ENCODE measurements around the gene PDE8A. TPM values are rescaled to one million over a fixed set of nuclear protein-coding genes. Genes with fewer than 3 reads are reported as not detected.

The PDE8A gene
- total RNA-seq, 4 donors from 2014 or later = 69.0 to 109 (median 89.5) TPM

DNA sequence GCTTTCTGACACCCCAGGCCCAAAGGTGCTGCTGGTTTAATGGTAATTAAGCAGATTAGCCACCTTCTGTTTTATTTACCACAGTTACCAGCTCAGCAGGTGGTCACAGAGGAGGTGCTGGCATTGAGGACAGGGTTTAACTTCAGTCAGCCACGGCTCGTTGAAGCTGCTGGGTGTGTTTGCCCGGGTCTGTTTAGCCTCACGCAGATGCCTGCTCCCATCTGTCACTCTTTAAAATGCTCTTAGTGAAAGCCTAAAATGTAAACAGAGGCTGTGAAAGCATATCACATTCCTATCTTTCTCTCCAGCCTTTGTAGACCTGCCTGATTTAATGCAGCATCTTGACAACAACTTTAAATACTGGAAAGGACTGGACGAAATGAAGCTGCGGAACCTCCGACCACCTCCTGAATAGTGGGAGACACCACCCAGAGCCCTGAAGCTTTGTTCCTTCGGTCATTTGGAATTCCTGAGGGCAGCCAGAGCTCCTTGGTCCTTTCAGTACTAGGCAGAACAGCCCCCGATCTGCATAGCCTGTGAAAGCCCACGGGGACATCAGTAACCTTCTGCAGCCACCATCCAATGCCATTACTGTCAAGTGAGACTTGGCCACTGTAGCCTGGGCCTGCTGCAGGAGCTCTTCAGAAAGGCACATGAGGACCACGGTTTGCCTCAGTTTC, 156.0 kb downstream of the PDE8A start:
- Histone ChIP-seq H3K27me3 (no peaks in the 10 kb centered on the region), H3K9me3 (no peaks in the 10 kb centered on the region), H3K27ac (no peak overlapping the region), H3K4me3 (no peak overlapping the region), H3K4me1 (no peaks in the 10 kb centered on the region), H3K36me3 (peaks cover 0 to 61% (median 0%) of the 10 kb centered on the region in 3 donors)
- DNase-seq = no peak
- no peak for TF ChIP-seq POLR2A (IDR thresholded peaks at IDR 0.05)
- TF ChIP-seq, protein P1, sequence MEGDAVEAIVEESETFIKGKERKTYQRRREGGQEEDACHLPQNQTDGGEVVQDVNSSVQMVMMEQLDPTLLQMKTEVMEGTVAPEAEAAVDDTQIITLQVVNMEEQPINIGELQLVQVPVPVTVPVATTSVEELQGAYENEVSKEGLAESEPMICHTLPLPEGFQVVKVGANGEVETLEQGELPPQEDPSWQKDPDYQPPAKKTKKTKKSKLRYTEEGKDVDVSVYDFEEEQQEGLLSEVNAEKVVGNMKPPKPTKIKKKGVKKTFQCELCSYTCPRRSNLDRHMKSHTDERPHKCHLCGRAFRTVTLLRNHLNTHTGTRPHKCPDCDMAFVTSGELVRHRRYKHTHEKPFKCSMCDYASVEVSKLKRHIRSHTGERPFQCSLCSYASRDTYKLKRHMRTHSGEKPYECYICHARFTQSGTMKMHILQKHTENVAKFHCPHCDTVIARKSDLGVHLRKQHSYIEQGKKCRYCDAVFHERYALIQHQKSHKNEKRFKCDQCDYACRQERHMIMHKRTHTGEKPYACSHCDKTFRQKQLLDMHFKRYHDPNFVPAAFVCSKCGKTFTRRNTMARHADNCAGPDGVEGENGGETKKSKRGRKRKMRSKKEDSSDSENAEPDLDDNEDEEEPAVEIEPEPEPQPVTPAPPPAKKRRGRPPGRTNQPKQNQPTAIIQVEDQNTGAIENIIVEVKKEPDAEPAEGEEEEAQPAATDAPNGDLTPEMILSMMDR (IDR thresholded peaks at IDR 0.05) = no peak

DNA sequence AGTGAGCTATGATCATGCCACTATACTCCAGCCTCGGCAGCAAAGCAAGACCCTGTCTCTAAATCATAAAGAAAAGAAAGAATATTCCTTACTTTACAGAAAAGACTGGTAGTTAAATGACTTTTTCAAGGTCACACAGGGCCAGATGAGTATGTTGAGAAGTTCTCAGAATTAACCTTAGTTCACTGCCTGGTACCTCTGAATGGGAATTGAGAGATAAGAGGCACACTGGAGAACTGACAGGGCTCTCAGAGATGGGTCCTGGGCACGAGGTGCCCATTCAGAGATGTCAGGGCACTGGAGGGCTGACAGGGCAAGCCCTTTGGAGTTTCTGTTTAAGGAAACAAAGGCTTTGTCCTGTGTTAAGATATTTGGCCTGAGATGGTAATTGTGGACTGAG, 157.7 kb downstream of the PDE8A start:
- Histone ChIP-seq H3K27me3 (no peaks in the 10 kb centered on the region), H3K9me3 (no peaks in the 10 kb centered on the region), H3K4me3 (no peak overlapping the region), H3K36me3 (peaks cover 0 to 53% (median 0%) of the 10 kb centered on the region in 3 donors), H3K4me1 (no peaks in the 10 kb centered on the region), H3K27ac (no peak overlapping the region)
- DNase-seq = no peak
- no peak for TF ChIP-seq POLR2A (IDR thresholded peaks at IDR 0.05)
- TF ChIP-seq, protein P1 (IDR thresholded peaks at IDR 0.05) = no peak

DNA sequence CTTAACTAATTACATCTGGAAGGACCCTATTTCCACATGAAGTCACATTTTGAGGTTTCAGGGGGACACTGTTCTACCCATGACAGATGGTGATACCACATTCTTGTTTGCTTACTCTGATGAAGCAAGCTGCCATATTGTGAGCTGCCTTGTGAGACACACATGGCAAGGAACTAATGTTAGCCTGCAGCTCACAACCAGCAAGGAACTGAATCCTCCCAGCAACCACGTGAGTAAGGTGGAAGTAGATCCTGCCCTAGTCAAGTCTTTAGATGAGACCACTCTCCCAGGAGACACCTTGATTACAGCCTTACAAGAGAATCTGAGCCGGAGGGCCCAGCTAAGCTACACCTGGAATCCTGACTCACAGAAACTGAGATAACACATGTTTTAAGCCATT, 160.1 kb downstream of the PDE8A start:
- Histone ChIP-seq H3K4me1 (no peaks in the 10 kb centered on the region), H3K4me3 (no peak overlapping the region), H3K9me3 (no peaks in the 10 kb centered on the region), H3K27ac (no peak overlapping the region), H3K36me3 (peaks cover 0 to 33% (median 0%) of the 10 kb centered on the region in 3 donors), H3K27me3 (no peaks in the 10 kb centered on the region)
- no peak for DNase-seq
- no peak for TF ChIP-seq POLR2A (IDR thresholded peaks at IDR 0.05)
- TF ChIP-seq, protein P1 (IDR thresholded peaks at IDR 0.05) = no peak

GRCh38 chr15:85142312-85142711, 160.7 kb downstream of the PDE8A start:
- TF ChIP-seq, protein P1 (IDR thresholded peaks at IDR 0.05) = no peak
- TF ChIP-seq POLR2A (IDR thresholded peaks at IDR 0.05) = no peak
- no peak for DNase-seq
- Histone ChIP-seq H3K36me3 (peaks cover 0 to 27% (median 0%) of the 10 kb centered on the region in 3 donors), H3K4me1 (no peaks in the 10 kb centered on the region), H3K27me3 (no peaks in the 10 kb centered on the region), H3K4me3 (no peak overlapping the region), H3K27ac (no peak overlapping the region), H3K9me3 (no peaks in the 10 kb centered on the region)

GRCh38 chr15:85149465-85150129, 167.9 kb downstream of the PDE8A start:
- no peaks in the 10 kb centered on the region for H3K36me3 ChIP-seq
- no peak overlapping the region for H3K27ac ChIP-seq
- H3K27me3 ChIP-seq = no peaks in the 10 kb centered on the region
- TF ChIP-seq, protein P1 (IDR thresholded peaks at IDR 0.05) = no peak
- TF ChIP-seq POLR2A (IDR thresholded peaks at IDR 0.05) = no peak
- H3K9me3 ChIP-seq = no peaks in the 10 kb centered on the region
- H3K4me3 ChIP-seq = no peak overlapping the region
- H3K4me1 ChIP-seq = no peaks in the 10 kb centered on the region
- no peak for DNase-seq
